Smooth muscle cell (in vitro differentiated cells): ENCODE data around the gene TMEM225B. TPM values are rescaled to one million over a fixed set of nuclear protein-coding genes. Genes with fewer than 3 reads are reported as not detected.
"Not testable (repeated sequence)": the region's sequence is repeated elsewhere in the genome, so short reads cannot be mapped to it uniquely, and the experiment has no call there.

Experiments used
- DNase-seq: peaks from one replicate; lab custom pipeline; 2025; ENCODE audit not compliant: unreplicated experiment; lab: John Stamatoyannopoulos, UW
- H2AFZ ChIP-seq: fragments of 200-600 bp; sonication (generic); 2 replicates; pipeline ENCODE4 v1.6.0; 2016; ENCODE audit warnings: antibody characterized with exemption, low read depth, mild to moderate bottlenecking
- H3F3A ChIP-seq: fragments of 200-600 bp; sonication (generic); 2 replicates; pipeline ENCODE4 v1.6.0; 2017; ENCODE audit warnings: antibody characterized with exemption, low read depth
- H3K27ac ChIP-seq: fragments of 200-600 bp; sonication (generic); 2 replicates; pipeline ENCODE4 v1.5.1; 2016; ENCODE audit warnings: low read depth, mild to moderate bottlenecking
- H3K27me3 ChIP-seq: fragments of 200-600 bp; sonication (generic); 2 replicates; pipeline ENCODE4 v1.6.1; 2016; ENCODE audit warnings: low read depth, mild to moderate bottlenecking
- H3K36me3 ChIP-seq: fragments of 200-600 bp; sonication (generic); 2 replicates; pipeline ENCODE4 v1.5.1; 2016; ENCODE audit warnings: low read depth
- H3K4me1 ChIP-seq: fragments of 200-600 bp; sonication (generic); 2 replicates; pipeline ENCODE4 v1.5.1; 2016; ENCODE audit warnings: low read depth
- H3K4me2 ChIP-seq: fragments of 200-600 bp; sonication (generic); 2 replicates; pipeline ENCODE4 v1.6.0; 2016; ENCODE audit warnings: mild to moderate bottlenecking
- H3K4me3 ChIP-seq: fragments of 200-600 bp; sonication (generic); 2 replicates; pipeline ENCODE4 v1.5.1; 2016; ENCODE audit warnings: mild to moderate bottlenecking
- H3K79me2 ChIP-seq: fragments of 200-600 bp; sonication (generic); 2 replicates; pipeline ENCODE4 v1.6.0; 2016; ENCODE audit warnings: low read depth, mild to moderate bottlenecking
- H3K9ac ChIP-seq: fragments of 200-600 bp; sonication (generic); 2 replicates; pipeline ENCODE4 v1.6.0; 2016; ENCODE audit warnings: low read depth
- H3K9me3 ChIP-seq: fragments of 200-600 bp; sonication (generic); replicated peaks from 2 replicates; pipeline ENCODE4 v1.5.1; 2016; ENCODE audit warnings: low read depth
- H4K20me1 ChIP-seq: fragments of 200-600 bp; sonication (generic); 2 replicates; pipeline ENCODE4 v1.6.0; 2016; ENCODE audit warnings: low read depth
- WGBS: methylation state at CpG from one replicate; pipeline ENCODE4 v1.1.7; 2016; ENCODE audit warnings: low lambda C conversion rate; 5-methylcytosine and 5-hydroxymethylcytosine counted together
- polyA plus RNA-seq: library from polyadenylated mRNA; unstranded; fragments of >200 nt; fragmentation: Nextera tagmentation; extraction: Ambion mirVana; gene quantifications from 2 replicates; pipeline ENCODE4 v1.2.1, GENCODE V29; 2016
- total RNA-seq: library from RNA; depleted of rRNA; stranded (reverse); fragments of >200 nt; gene quantifications from 2 replicates; pipeline ENCODE4 v1.2.3, GENCODE V29; 2014
- TF ChIP-seq, protein P1 (sequence below): fragments of 200-600 bp; sonication (generic); IDR thresholded peaks from 2 replicates; pipeline ENCODE4 v1.5.1; 2017; ENCODE audit warnings: borderline replicate concordance, mild to moderate bottlenecking, antibody characterized with exemption; ENCODE audit not compliant: insufficient read depth, poor library complexity, severe bottlenecking

The TMEM225B gene
- total and polyA plus RNA-seq, 2 experiments from 2014 or later: 4.7 to 5.4 TPM

DNA sequence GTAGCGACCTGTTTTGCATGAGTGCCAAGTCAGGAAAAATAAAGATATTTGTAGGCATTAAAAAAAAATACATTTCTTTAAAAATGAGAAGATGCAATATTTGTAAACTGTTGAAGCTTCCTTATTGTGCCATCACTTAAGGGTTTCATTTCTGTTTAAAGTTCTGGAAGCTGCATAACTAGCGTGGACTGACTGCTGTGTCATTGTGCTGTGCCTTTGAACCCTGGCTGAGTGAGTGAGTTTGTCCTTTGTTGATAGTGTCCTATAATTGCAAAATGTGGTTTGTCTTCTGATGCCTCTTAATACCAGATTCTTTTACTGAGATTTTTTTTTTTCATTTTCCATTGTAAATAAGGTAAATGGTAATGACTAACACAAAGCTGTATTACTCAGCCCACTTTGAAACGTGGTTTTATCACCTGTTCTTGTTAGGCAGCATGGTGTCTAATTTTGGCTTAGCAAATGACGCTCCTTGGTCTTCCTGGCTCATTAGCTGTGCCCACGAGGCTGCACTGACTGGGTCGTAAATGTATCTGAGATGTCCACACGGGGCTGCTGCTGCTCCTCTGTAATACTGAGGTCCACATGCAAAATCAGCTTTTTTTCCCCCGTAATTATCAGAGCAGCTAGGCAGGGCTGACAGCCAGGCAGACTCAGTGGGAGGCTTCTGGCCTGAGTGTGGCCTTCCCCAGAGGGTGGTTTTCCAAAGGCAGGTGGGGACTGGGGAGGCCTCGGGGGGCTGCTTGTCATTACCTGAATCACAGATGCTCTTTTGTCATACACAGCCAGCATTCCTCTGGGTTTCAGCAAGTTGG lies 33.4 kb downstream of the TMEM225B start:
- H3K9ac ChIP-seq: no peak overlapping the region
- H3F3A ChIP-seq: no peaks in the 10 kb centered on the region
- H3K4me2 ChIP-seq: no peak overlapping the region
- H3K27me3 ChIP-seq: no peaks in the 10 kb centered on the region
- no peak overlapping the region for H3K27ac ChIP-seq
- H3K36me3 ChIP-seq: peaks cover 14% of the 10 kb centered on the region
- no peak for DNase-seq
- WGBS: 62% methylated on average over 9 of the region's 9 CpGs
- H4K20me1 ChIP-seq: peaks cover 26% of the 10 kb centered on the region
- H3K4me1 ChIP-seq: no peaks in the 10 kb centered on the region
- H3K9me3 ChIP-seq: no peaks in the 10 kb centered on the region
- H2AFZ ChIP-seq: no peak overlapping the region
- no peaks in the 10 kb centered on the region for H3K79me2 ChIP-seq
- no peak overlapping the region for H3K4me3 ChIP-seq
- TF ChIP-seq, protein P1, sequence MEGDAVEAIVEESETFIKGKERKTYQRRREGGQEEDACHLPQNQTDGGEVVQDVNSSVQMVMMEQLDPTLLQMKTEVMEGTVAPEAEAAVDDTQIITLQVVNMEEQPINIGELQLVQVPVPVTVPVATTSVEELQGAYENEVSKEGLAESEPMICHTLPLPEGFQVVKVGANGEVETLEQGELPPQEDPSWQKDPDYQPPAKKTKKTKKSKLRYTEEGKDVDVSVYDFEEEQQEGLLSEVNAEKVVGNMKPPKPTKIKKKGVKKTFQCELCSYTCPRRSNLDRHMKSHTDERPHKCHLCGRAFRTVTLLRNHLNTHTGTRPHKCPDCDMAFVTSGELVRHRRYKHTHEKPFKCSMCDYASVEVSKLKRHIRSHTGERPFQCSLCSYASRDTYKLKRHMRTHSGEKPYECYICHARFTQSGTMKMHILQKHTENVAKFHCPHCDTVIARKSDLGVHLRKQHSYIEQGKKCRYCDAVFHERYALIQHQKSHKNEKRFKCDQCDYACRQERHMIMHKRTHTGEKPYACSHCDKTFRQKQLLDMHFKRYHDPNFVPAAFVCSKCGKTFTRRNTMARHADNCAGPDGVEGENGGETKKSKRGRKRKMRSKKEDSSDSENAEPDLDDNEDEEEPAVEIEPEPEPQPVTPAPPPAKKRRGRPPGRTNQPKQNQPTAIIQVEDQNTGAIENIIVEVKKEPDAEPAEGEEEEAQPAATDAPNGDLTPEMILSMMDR: peak; percentile 18

DNA sequence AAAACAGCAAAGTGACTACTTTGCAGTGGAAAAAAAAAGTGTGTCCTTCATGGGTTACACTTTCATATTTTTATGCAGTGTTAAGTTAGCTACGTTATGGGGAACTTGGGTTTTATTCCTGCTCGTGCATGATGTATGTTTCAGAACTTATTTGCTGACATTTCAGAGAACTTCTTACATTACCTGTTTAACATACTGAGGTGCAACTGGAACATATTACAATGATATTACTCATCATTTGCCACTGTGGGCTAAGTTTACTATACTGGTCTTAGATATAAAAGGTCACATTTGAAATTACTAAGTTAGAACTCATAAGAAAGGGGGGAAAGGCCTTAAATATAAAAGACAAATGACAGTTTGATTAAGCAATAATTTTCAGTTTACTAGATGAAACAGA lies 39.3 kb downstream of the TMEM225B start:
- H3K36me3 ChIP-seq, H3K79me2 ChIP-seq, H3K9ac ChIP-seq, H3K27ac ChIP-seq, DNase-seq, H4K20me1 ChIP-seq, H3F3A ChIP-seq, H3K4me1 ChIP-seq, H2AFZ ChIP-seq, H3K9me3 ChIP-seq, H3K27me3 ChIP-seq, H3K4me3 ChIP-seq, H3K4me2 ChIP-seq: not testable (repeated sequence)
- 92% methylated on average over 2 of the region's 2 CpGs for WGBS

DNA sequence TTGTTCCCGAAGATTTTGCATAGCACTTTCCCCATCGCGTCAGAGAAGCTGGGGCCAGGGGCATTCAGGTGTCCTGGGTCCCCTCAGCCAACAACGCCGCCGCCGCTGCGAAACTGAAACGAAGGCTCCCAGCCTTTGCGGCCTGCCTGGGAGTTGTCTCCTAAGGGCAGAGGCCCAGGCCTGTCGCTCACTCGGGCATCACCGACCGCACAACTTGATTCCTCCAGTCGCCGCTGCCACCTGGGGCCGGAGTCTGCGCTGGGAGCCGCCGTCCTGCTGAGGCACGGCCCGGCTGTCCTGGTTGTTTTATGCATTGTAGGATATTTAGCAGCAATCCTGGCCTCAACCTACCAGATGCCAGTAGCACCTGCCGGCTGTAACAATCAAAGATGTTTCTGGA lies 40.7 kb downstream of the TMEM225B start:
- Histone ChIP-seq H2AFZ (no peak overlapping the region), H3K4me1 (no peaks in the 10 kb centered on the region), H4K20me1 (no peaks in the 10 kb centered on the region), H3K4me2 (no peak overlapping the region), H3K79me2 (no peaks in the 10 kb centered on the region), H3K4me3 (no peak overlapping the region), H3K27ac (no peak overlapping the region), H3F3A (no peaks in the 10 kb centered on the region), H3K36me3 (no peaks in the 10 kb centered on the region), H3K27me3 (no peaks in the 10 kb centered on the region), H3K9ac (no peak overlapping the region), H3K9me3 (no peaks in the 10 kb centered on the region)
- TF ChIP-seq, protein P1: no peak
- 95% methylated on average over 23 of the region's 23 CpGs for WGBS
- DNase-seq: no peak

DNA sequence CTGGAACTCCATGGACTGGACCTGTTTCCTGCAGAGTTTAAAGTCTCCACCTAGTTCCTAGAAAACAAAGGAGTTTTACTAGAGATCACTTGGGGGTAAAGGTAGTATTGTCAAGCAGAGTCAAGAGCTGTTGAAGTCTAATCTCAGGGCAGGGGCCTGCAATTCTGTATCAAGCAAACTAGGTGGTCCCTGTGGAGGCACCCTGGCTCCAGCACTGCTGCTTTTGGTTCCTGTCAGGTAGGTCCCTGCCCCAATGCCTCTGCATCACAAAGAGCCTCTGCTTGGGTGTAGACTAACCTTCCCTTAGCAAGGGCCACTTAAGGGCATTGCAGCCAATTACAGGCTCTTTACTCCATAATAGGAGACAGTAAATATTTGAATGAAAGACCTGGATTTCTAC lies 41.2 kb downstream of the TMEM225B start:
- Histone ChIP-seq H3K79me2 (no peaks in the 10 kb centered on the region), H3F3A (no peaks in the 10 kb centered on the region), H3K4me3 (no peak overlapping the region), H3K4me2 (no peak overlapping the region), H3K9me3 (no peaks in the 10 kb centered on the region), H3K27me3 (no peaks in the 10 kb centered on the region), H3K9ac (no peak overlapping the region), H3K36me3 (no peaks in the 10 kb centered on the region), H3K27ac (no peak overlapping the region), H2AFZ (no peak overlapping the region), H3K4me1 (no peaks in the 10 kb centered on the region), H4K20me1 (no peaks in the 10 kb centered on the region)
- no peak for DNase-seq
- TF ChIP-seq, protein P1: no peak
